Astrocyte of the cerebellum (primary cell): Measurements from ENCODE around the gene ASMTL.
"Not testable (repeated sequence)": the region's sequence is repeated elsewhere in the genome, so short reads cannot be mapped to it uniquely, and the experiment has no call there.

Source experiments
- DNase-seq: peaks from one replicate; pipeline ENCODE4 v3.0.0-alpha.2; 2011; ENCODE audit warnings: low read depth
- H3K4me3 ChIP-seq: 2 replicates; pipeline ENCODE4 v1.5.1; 2011; ENCODE audit warnings: mild to moderate bottlenecking, low read depth, low read length, moderate library complexity
- in situ Hi-C: cut with HindIII; loops from 2 replicates; pipeline ENCODE4 v1.10.0; 2017; ENCODE audit warnings: low sequenced_read_pairs
- TF ChIP-seq, protein P1 (sequence below): IDR thresholded peaks from 2 replicates; pipeline ENCODE4 v1.5.1; 2012; ENCODE audit warnings: low read length, low read depth, moderate library complexity, mild to moderate bottlenecking; ENCODE audit errors: missing control alignments

The ASMTL gene

DNA sequence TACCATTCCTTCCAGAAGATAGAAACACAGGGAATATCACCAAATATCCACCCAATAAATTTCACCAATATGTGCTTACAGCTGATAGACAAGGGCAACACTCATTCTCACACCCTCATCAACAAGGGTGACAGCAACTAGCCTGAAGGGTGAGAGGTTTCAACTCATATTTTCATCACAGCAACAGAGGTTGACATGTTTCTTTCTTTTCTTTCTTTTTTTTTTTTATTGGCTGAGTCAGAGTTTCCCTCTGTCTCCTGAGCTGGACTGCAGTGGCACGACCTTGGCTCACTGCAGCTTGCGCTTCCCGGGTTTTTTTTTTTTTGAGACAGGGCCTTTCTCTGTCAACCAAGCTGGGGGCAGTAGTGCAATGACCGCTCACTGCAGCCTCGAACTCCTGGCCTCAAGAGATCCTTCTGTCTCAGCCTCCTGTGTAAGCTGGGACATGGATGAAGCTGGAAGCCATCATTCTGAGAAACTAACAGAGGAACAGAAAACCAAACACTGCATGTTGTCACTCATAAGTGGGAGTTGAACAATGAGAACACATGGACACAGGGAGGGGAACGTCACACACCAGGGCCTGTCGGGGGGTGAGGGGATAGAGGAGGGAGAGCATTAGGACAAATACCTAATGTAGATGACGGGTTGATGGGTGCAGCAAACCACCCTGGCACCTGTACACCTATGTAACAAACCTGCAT is 27.5 kb upstream of the ASMTL start:
- in situ Hi-C loops, result no loop called here
- H3K4me3 ChIP-seq, result no peak overlapping the region
- no peak for DNase-seq
- TF ChIP-seq, protein P1, sequence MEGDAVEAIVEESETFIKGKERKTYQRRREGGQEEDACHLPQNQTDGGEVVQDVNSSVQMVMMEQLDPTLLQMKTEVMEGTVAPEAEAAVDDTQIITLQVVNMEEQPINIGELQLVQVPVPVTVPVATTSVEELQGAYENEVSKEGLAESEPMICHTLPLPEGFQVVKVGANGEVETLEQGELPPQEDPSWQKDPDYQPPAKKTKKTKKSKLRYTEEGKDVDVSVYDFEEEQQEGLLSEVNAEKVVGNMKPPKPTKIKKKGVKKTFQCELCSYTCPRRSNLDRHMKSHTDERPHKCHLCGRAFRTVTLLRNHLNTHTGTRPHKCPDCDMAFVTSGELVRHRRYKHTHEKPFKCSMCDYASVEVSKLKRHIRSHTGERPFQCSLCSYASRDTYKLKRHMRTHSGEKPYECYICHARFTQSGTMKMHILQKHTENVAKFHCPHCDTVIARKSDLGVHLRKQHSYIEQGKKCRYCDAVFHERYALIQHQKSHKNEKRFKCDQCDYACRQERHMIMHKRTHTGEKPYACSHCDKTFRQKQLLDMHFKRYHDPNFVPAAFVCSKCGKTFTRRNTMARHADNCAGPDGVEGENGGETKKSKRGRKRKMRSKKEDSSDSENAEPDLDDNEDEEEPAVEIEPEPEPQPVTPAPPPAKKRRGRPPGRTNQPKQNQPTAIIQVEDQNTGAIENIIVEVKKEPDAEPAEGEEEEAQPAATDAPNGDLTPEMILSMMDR, result no peak

DNA sequence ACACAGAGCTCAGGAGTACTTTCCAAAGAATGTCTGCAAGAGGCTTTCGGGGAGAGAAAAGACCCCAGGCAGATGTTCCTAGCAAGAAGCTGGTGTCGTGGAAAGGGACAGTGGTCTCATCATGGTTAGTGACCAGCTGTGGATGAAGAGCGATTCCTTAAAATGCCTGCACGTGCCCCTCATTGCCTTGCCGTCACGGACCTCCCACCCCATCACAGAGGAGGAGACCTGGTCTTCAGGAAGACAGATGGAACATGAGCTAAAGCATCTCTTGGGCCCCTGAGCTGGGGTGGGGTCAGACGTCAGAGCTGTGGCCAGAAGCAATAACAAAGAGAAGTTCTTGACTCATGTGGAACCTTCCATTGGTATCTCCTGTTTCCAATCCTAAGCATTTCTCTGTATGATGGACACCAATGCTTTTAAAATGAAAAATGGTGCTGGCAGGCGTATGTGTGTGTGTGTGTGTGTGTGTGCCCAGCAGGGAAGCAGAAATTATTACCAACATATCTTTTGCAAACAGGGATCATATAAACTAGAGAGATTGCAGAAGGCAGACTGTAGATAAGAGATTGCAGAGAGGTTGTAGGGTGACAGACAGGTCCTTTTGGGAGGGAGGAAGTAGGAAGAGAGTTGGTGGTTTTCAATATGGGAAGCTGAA is 25.2 kb upstream of the ASMTL start:
- no peak overlapping the region for H3K4me3 ChIP-seq
- in situ Hi-C loops, result no loop called here
- TF ChIP-seq, protein P1, result no peak
- DNase-seq, result no peak

DNA sequence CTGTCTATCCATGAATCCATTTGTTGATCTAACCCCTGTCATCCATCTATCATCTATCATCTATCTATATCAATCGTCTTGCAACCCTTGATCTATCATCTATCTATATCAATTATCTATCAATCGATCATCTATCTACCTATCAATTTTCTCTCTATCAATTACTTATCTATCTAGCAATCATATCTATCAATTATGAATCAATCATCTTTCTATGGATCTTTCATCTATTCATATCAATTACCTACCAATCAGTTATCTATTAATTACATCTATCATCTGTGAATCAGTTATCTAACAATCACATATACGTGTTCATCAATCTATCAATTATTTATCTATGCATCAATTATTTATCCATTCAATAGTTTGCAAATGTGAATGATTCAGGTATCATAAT is 24.5 kb upstream of the ASMTL start:
- TF ChIP-seq, protein P1, result no peak

DNA sequence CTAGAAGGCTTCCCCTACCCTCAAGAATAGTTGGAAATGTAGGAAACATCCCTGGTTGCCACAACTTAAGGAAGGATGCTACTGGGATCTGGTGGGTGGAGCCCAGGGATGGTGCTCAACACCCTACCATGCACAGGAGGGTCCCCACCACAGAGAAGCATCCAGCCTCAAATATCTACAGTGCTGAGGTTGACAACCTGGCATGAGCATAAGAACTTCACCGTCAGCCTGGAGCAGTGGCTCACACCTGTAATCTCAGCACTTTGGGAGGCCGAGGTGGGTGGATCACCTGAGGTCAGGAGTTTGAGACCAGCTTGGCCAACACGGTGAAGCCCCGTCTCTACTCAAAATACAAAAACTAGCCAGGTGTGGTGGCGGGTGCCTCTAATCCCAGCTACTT is 24.0 kb upstream of the ASMTL start:
- DNase-seq, result no peak

More for the DNA sequence above, 24.5 kb upstream of the ASMTL start:
- no peak for DNase-seq
- H3K4me3 ChIP-seq, result no peak overlapping the region
- in situ Hi-C loops, result no loop called here

DNA sequence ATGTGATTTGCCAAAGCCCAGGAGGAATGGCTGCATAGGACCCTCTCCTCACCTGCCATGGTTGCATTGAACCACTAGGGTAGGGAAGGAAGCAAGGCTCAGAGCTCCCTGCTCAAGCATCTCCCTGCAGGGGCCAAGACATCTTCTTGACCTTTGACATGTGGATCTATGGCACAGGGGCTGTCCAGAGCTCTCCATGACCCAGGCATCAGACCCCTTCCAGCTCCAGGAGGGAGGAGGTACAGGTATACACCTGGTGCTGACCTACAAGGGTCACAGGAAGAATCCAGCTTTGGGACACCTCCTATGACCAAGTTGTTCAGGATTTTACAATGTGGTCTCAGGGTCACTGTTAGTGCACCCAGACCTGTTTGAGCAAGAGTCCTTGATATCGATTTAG is 23.2 kb upstream of the ASMTL start:
- no peak overlapping the region for H3K4me3 ChIP-seq
- DNase-seq, result no peak
- TF ChIP-seq, protein P1, result no peak
- in situ Hi-C loops, result no loop called here

More for the DNA sequence above, 24.0 kb upstream of the ASMTL start:
- no peak overlapping the region for H3K4me3 ChIP-seq
- TF ChIP-seq, protein P1, result no peak
- in situ Hi-C loops, result no loop called here

DNA sequence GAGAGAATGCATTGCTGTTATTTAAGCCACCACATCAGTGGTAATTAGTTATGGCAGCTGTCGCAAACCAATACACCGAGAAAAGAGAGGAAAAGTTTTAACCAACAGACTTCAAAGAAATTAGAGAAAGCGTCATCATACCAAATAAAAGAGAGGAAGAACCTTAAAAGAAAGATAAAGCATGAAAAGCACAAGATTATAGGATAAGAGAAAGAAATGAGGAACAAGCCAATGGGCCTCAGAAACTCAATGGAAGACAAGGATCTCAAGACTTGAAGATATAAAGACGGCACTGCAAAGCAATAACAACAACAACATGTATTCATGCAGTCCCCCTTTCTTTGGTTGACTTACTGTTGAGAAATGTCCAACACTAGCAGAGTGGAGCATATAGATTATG is 22.8 kb upstream of the ASMTL start:
- in situ Hi-C loops, result no loop called here
- H3K4me3 ChIP-seq, result no peak overlapping the region
- no peak for DNase-seq
- TF ChIP-seq, protein P1, result no peak

DNA sequence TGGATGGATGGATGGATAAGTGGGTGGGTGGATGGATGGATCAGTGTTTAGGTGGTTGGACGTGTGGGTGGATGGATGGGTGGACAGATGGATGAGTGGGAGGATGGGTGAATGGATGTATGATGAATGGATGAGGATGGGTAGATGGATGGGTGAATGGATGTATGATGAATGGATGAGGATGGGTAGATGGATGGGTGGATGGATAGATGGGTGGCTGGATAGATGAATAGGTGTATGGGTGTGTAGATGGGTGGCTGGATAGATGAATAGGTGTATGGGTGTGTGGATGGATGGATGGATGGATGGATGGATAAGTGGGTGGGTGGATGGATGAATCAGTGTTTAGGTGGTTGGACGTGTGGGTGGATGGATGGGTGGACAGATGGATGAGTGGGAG is 21.9 kb upstream of the ASMTL start:
- DNase-seq, in situ Hi-C loops, H3K4me3 ChIP-seq: not testable (repeated sequence)
